HG02973 (cell line): ENCODE results near the gene SLC16A11.
A peak's percentile ranks its signal among the peaks of the same experiment; 100 is the strongest.
"Not testable (repeated sequence)": the region's sequence is repeated elsewhere in the genome, so short reads cannot be mapped to it uniquely, and the experiment has no call there.

ENCODE experiments used
- ATAC-seq: cut with Tn5 transposase; IDR thresholded peaks from one replicate; pipeline ENCODE4 v1.9.1; 2021; ENCODE audit warnings: moderate library complexity; ENCODE audit not compliant: unreplicated experiment

The SLC16A11 gene

GRCh38 chr17:7058831-7059447 lies 15.0 kb upstream of the SLC16A11 start:
- ATAC-seq = no peak

- no peak for ATAC-seq
These were observed 12.5 kb upstream of the SLC16A11 start for GRCh38 chr17:7056386-7056785.

- ATAC-seq = not testable (repeated sequence)
These were observed 6.7 kb upstream of the SLC16A11 start for GRCh38 chr17:7050583-7050982.

GRCh38 chr17:7048968-7049367 lies 5.1 kb upstream of the SLC16A11 start:
- no peak for ATAC-seq

GRCh38 chr17:7047566-7047965 lies 3.7 kb upstream of the SLC16A11 start:
- ATAC-seq = no peak

- ATAC-seq = not testable (repeated sequence)
These were observed 3.0 kb upstream of the SLC16A11 start for GRCh38 chr17:7046725-7047397.

- no peak for ATAC-seq
These were observed 2.3 kb upstream of the SLC16A11 start for GRCh38 chr17:7046127-7046724.

GRCh38 chr17:7045492-7046126 lies 1.7 kb upstream of the SLC16A11 start:
- no peak for ATAC-seq

GRCh38 chr17:7043182-7043496 lies 753 bp downstream of the SLC16A11 start:
- no peak for ATAC-seq

GRCh38 chr17:7042501-7043181 lies 1.3 kb downstream of the SLC16A11 start:
- ATAC-seq = no peak

- ATAC-seq = no peak
These were observed 2.0 kb downstream of the SLC16A11 start for GRCh38 chr17:7041607-7042500.

GRCh38 chr17:7039832-7040231 lies 4.1 kb downstream of the SLC16A11 start:
- no peak for ATAC-seq

GRCh38 chr17:7038025-7038862 lies 5.6 kb downstream of the SLC16A11 start:
- no peak for ATAC-seq

- ATAC-seq = peak; percentile 85
These were observed 8.1 kb downstream of the SLC16A11 start, which contains the start of gene SLC16A13 for GRCh38 chr17:7035591-7036368. Gene SLC16A13 (plus strand): TSS chr17:7036015. CDS start chr17:7036383, 368 bp downstream.

GRCh38 chr17:7034955-7035590 lies 8.8 kb downstream of the SLC16A11 start:
- peak; percentile 15 for ATAC-seq

GRCh38 chr17:7029659-7030058 lies 14.2 kb downstream of the SLC16A11 start:
- ATAC-seq = no peak

- no peak for ATAC-seq
These were observed 14.8 kb downstream of the SLC16A11 start for GRCh38 chr17:7029096-7029495.

GRCh38 chr17:7027335-7027734 lies 16.6 kb downstream of the SLC16A11 start:
- no peak for ATAC-seq
